D341Med (cell line): Measurements from ENCODE around the gene LIMK1.

ENCODE experiments used
- DNase-seq: peaks from one replicate; pipeline ENCODE4 v3.0.0; 2012; ENCODE audit warnings: low spot score

Gene LIMK1

DNA sequence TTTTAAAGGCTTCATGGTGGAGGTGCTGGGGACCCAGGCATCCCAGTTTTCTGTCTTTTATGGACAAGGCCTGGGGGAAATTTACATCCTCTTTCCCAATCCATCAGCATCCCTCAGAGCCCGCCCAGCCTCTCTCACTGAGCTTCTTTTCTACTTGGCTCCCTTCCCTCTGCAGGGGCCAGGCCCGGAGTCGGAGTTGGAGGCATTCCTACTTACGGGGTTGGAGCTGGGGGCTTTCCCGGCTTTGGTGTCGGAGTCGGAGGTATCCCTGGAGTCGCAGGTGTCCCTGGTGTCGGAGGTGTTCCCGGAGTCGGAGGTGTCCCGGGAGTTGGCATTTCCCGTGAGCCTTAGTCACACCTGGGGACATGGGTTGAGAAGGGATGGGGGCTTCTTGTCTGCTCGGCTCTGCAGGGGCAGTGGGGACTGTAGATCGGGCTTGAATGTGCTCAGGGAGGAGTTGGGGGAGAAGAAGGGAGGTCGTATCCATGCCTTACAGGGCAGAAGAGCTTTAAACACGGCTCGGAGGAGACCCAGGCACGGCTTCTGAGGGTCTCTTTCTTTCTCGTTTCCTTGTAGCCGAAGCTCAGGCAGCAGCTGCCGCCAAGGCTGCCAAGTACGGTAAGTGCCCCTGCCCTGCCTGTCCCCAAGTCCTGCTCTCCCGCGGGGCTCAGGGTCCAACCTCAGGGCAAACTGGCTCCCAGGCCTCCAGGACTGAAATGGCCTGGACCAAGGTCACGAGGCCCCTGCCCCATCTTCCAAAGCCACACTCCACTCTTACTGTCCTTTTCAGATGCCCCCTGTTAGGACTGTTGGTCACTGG is 27.3 kb upstream of the LIMK1 start:
- peak; percentile 36 for DNase-seq

GRCh38 chr7:74057216-74057925 is 26.2 kb upstream of the LIMK1 start:
- peak; percentile 34 for DNase-seq

DNA sequence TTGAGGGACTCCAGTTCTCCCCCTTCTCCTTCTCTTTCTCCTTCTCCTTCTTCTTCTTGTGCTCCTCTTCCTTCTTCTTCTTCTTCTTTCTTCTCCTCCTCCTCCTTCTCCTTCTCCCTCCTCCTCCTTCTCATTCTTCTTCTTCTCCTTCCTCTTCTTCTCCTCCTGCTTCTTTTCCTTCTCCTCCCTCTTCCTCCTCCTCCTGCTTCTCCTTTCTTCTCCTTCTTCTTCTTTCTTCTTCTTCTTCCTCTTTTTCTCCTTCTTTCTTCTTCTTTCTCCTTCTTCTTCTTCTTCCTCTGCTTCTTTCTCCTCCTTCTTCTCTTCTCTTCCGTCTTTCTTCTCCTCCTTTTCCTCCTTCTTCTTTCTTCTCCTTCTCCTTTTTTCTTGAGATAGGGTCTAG is 25.6 kb upstream of the LIMK1 start:
- no peak for DNase-seq

- DNase-seq: no peak
Measured at GRCh38 chr7:74058486-74058885, 25.1 kb upstream of the LIMK1 start.

GRCh38 chr7:74059037-74059436 is 24.6 kb upstream of the LIMK1 start:
- DNase-seq: no peak

DNA sequence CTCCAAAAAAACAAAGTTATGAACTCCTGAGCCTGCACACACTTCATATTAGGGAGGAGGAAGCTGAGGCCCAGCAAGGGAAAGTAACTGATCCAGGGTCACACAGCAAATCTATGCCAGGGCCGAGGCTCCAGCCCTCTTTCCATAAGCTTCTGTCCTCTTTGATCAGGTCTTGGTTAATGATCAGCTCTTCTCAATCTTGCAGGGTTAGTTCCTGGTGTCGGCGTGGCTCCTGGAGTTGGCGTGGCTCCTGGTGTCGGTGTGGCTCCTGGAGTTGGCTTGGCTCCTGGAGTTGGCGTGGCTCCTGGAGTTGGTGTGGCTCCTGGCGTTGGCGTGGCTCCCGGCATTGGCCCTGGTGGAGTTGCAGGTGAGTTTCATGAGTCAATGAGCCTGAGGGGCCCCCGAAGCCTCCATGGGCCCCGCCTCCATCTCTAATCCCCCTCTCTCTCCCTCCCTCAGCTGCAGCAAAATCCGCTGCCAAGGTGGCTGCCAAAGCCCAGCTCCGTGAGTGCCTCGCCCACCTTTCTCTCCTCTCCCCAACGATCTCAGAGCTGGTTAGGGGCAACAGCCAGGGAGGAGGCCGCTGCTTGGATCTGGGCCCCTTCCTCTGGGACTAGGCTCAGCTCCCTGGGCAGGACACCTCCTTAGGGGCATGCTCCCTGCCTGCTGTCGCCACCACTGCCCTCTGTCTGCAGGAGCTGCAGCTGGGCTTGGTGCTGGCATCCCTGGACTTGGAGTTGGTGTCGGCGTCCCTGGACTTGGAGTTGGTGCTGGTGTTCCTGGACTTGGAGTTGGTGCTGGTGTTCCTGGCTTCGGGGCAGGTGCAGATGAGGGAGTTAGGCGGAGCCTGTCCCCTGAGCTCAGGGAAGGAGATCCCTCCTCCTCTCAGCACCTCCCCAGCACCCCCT is 23.7 kb upstream of the LIMK1 start:
- peak; percentile 58 for DNase-seq

DNA sequence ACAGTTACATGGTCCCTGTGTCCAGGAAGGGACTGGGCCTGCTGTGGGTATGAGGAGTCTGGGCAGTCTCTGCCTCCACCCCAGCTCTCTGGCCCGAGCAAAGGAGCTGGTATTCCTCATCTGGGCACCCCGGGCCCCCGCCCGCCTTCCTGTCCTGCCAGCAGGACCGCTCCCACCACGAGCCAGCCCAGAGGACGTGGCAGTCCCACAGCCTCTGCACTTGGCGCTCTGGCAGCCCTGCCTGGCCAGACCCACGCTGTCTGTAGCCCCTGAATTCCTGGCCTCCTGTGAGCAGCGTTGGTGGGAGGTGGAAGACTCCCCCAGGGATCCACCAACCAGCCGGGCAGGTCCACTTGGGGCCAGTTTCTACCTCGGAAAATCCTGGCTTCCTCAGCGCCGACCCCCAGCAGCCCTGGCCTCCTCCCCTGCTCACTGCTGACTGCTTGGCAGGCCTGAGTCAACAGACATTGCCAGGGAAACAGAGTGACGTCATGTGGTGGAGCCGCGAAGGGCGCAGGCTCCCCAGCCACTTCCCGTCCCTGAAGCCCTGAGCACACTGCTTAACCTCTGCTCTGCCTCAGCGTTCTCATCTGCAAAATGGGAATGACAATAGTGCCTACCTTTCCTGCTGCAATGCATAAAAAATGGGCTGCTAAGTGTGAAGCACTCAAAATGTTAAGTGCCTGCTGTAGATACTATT is 21.6 kb upstream of the LIMK1 start:
- peak; percentile 39 for DNase-seq

DNA sequence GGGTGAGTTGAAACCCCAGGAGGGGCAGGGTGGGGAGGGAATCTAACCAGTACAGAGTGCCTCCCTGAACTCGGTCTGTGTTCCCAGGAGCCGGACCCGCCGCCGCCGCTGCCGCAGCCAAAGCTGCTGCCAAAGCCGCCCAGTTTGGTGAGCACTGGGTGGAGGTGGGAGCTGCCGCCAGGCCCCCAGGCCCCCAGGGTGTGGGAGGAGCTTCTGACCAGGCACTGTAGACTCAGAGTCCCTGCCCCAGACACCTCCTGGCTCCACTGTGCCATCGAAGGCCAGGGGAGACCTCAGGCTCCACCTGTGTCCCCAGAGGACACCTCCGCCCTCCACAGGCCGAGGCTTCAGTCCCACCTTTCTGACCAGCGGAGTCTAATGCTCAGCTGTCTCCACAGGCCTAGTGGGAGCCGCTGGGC is 20.4 kb upstream of the LIMK1 start:
- no peak for DNase-seq

DNA sequence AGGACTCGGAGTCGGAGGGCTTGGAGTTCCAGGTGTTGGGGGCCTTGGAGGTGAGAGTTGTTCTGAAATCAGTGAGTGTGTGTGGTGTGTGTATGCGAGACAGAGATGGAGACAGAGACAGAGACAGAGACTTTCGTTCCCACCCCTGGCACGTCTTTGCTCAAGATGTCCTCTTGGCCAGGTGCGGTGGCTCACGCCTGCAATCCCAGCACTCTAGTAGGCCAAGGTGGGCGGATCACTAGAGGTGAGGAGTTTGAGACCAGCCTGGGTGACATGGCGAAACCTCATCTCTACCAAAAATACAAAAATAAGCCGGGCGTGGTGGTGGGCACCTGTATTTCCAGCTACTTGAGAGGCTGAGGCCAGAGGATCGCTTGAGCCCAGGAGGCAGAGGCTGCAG is 20.0 kb upstream of the LIMK1 start:
- no peak for DNase-seq

- DNase-seq: no peak
Measured at GRCh38 chr7:74064696-74065095, 18.9 kb upstream of the LIMK1 start.

DNA sequence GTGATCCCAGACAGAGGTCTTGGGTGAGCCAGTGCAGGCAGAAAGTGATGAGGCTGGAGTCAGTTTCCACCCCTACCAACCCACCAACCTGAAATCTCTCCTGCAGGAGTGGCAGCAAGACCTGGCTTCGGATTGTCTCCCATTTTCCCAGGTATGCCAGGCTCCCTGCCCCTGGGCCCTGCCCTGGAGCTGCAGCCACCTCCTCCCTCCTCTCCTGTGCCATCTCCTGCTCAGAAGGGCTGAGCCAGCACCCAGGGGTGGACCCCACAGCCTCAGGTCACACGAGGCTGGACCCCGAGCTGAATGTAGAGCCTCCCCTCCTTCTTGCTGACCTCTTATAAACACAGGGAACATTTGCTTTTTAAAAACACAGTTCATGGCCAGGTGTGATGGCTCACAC is 17.0 kb upstream of the LIMK1 start:
- no peak for DNase-seq

- DNase-seq: no peak
Measured at GRCh38 chr7:74068378-74069085, 15.1 kb upstream of the LIMK1 start.

GRCh38 chr7:74069086-74069541 is 14.5 kb upstream of the LIMK1 start:
- no peak for DNase-seq

DNA sequence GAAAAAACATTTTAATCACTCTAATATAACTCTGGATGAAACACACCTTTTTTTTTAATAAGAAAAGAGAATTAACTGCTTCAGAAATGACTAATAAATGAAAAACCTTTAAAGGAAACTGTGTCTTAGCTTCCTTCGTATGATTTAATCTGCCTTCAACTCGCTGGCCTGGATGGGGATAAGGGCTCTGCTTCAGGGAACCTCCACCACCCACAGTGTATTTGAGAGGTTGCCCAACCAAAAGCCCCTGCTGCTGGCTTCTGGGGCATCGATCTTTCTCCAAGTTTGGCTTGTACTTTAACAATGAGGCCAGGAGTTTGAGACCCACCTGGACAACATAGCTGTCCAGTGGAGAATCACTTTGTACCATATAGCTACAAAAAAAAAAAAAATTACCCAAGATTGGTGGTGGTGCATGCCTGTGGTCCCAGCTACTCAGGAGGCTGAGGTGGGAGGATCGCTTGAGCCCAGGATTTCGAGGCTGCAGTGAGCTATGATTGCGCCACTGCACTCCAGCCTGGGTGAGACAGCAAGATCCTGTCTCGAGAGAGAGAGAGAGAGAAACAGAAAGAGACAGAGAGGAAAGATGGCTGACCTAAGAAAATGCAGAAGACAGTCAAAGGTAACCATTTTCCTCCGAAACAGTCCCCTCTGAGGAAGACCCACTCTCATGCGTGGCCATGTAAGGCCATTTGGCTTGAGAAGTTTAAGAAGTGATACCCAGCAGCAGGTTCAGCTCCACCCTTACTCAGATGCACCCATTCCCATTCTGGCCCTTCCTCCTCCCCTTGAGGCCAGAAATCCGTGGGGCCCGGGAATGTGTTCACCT is 13.6 kb upstream of the LIMK1 start:
- no peak for DNase-seq

DNA sequence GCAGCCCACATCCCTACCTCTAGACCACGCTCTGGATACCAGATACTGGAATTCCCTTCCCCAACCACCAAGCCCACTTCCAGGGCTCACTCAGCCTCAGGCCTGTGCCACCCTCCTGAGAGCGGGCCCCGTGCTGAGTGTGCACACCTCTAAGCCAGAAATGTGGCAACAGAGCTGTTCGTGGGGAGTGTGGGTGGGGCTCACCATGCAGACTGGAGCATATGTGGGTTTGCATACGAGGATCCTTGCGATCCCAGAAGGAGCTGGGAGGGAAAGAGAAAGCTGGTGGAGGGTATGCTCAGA is 13.0 kb upstream of the LIMK1 start:
- no peak for DNase-seq

- no peak for DNase-seq
Measured at GRCh38 chr7:74071121-74071520, 12.5 kb upstream of the LIMK1 start.

GRCh38 chr7:74074770-74075169 is 8.8 kb upstream of the LIMK1 start:
- DNase-seq: no peak

DNA sequence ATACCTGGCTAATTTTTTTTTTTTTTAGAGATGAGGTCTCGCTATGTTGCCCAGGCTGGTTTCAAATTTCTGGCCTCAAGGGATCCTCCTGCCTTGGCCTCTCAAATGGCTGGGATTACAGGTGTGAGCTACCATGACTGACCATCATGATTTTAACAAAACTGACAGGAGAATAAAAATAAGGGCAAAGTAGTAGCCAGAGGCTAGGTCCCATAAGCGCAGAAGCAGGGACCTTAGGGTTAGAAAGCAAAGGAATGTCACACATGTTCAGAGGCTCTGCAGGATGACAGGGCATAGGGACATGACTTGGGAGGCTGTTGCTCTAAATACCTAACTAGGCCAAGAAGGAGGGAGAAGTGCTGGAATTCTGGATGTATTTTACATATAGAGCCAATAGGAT is 5.1 kb upstream of the LIMK1 start:
- DNase-seq: no peak

- DNase-seq: no peak
Measured at GRCh38 chr7:74082770-74083116, 861 bp upstream of the LIMK1 start.

DNA sequence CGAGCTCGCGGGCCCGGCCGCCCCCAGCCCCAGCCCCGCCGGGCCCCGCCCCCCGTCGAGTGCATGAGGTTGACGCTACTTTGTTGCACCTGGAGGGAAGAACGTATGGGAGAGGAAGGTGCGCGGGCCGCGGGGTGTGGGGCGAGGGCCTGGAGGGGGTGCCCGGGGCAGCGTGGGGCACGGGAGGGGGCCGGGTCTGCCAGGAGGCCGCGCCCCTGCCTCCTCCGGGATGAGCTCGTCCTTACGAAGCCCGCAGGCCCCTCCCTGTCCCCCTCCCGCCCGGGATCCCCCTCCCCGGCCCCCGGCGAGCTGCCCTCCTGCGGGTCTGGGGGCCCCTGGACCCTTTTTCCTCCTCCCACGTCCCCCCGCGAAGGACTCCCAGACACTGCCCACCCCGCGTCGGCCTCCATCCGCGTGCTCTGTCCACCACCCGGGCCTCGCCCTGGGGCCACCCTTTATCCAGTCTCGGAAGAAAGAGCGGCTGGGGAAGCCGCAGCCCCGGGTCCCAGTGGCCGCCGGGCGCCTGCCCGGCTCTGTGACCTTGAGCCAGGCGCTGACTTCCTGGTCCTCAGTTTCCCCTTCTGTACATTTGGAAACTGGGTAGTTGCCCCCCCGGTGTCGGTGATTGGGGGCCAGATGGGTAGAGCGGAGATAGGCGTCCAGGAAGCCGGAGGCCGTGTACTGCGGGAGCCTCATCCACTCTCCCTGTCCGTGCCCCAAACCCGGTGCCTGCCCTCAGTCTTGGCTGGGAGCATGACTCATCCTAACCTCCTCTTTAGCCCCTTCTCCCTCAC is 521 bp downstream of the LIMK1 start:
- DNase-seq: peak; percentile 82
